WERI-Rb-1 (cell line): ENCODE measurements around the gene MYCBP.
A peak's percentile ranks its signal among the peaks of the same experiment; 100 is the strongest.

Experiments
- DNase-seq: peaks from one replicate; pipeline ENCODE4 v3.0.0-alpha.2; 2020
- H3K27ac ChIP-seq: fragments of 250-450 bp; sonication (Bioruptor Pico); 2 replicates; pipeline ENCODE4 v1.5.1; 2020; ENCODE audit warnings: mild to moderate bottlenecking, moderate library complexity
- H3K27me3 ChIP-seq: fragments of 250-450 bp; sonication (Bioruptor Pico); 2 replicates; pipeline ENCODE4 v1.5.1; 2021; ENCODE audit warnings: mild to moderate bottlenecking, low read depth, moderate library complexity; ENCODE audit not compliant: insufficient read depth, severe bottlenecking
- H3K36me3 ChIP-seq: fragments of 250-450 bp; sonication (Bioruptor Pico); 2 replicates; pipeline ENCODE4 v1.5.1; 2020; ENCODE audit warnings: mild to moderate bottlenecking, moderate library complexity
- H3K4me3 ChIP-seq: 2 replicates; pipeline ENCODE4 v1.5.1; 2011; ENCODE audit warnings: low read depth, mild to moderate bottlenecking, control low read depth, low read length
- H3K9me3 ChIP-seq: fragments of 250-450 bp; sonication (Bioruptor Pico); 2 replicates; pipeline ENCODE4 v1.5.1; 2021; ENCODE audit warnings: mild to moderate bottlenecking, moderate library complexity; ENCODE audit not compliant: severe bottlenecking
- TF ChIP-seq, protein P1 (sequence below): IDR thresholded peaks from 2 replicates; pipeline ENCODE4 v1.5.1; 2011; ENCODE audit warnings: low read depth, mild to moderate bottlenecking, control low read depth, inconsistent platforms, low read length

MYCBP gene

DNA sequence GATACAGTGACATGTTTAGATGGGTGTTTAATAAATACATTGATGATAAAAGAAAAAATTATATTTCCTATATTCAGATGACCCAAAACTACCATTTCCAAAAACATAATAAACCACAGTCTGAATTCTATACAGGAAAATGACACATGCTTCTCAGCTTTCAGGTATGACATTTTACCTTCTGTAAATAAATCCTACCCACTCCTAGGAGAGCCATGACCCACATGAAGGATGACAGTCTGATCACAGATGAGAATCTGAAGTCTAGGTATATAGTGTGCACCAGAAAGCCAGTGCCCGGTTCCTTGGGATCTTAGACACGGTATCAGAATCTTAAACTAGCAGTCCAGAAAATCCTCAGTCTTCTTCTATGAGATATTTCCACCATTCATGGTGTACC, 11.9 kb upstream of the MYCBP start:
- no peak for DNase-seq
- no peaks in the 10 kb centered on the region for H3K27me3 ChIP-seq
- TF ChIP-seq, protein P1, sequence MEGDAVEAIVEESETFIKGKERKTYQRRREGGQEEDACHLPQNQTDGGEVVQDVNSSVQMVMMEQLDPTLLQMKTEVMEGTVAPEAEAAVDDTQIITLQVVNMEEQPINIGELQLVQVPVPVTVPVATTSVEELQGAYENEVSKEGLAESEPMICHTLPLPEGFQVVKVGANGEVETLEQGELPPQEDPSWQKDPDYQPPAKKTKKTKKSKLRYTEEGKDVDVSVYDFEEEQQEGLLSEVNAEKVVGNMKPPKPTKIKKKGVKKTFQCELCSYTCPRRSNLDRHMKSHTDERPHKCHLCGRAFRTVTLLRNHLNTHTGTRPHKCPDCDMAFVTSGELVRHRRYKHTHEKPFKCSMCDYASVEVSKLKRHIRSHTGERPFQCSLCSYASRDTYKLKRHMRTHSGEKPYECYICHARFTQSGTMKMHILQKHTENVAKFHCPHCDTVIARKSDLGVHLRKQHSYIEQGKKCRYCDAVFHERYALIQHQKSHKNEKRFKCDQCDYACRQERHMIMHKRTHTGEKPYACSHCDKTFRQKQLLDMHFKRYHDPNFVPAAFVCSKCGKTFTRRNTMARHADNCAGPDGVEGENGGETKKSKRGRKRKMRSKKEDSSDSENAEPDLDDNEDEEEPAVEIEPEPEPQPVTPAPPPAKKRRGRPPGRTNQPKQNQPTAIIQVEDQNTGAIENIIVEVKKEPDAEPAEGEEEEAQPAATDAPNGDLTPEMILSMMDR, result no peak
- H3K27ac ChIP-seq, result no peak overlapping the region
- H3K9me3 ChIP-seq, result no peaks in the 10 kb centered on the region
- no peaks in the 10 kb centered on the region for H3K36me3 ChIP-seq
- H3K4me3 ChIP-seq, result no peak overlapping the region

DNA sequence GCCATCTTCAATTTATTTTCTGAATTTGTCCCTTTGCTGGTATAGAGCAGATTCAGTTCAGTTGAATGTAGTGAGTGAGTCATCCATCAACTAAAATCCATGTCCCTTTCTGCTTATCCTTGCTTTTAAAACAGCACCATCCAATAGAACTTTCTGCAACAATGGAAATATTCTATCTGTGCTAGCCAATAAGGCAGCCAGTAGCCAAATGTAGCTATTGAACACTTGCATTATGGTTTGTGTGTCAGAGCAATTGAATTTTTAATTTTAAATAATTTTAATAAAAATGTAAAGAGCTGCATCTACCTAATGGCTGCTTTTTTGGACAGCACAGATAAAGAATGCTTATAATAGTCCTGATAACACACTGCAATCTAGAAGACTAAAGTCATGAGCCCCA, 8.3 kb upstream of the MYCBP start, which contains the start of gene GJA9:
Gene GJA9 (minus strand): TSS at position 101 of the 400 bp plus-strand sequence. CDS start 5,489 bp downstream, outside the sequence.
- no peaks in the 10 kb centered on the region for H3K36me3 ChIP-seq
- H3K27me3 ChIP-seq, result no peaks in the 10 kb centered on the region
- TF ChIP-seq, protein P1, result no peak
- no peak for DNase-seq
- H3K9me3 ChIP-seq, result no peaks in the 10 kb centered on the region
- no peak within 1 kb of the TSS for H3K27ac ChIP-seq
- H3K4me3 ChIP-seq, result no peak within 1 kb of the TSS

DNA sequence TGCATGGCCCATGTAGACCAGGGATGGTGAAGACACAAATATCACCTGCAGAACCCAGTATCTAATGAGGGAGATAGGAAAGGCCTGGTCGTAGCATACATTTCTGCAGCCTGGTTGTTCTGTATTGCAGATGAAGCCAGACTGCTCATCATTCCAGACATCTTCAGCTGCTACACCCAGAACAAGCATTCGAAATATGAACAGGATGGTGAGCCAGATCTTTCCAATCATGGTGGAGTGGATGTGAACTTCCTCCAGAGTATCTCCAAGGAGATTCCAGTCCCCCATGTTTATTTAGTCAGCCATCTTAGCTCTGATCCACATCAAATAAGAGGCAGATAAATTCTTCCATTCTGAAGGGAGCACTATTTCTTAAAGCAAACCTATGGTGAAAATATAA, 2.7 kb upstream of the MYCBP start:
- DNase-seq, result no peak
- TF ChIP-seq, protein P1, result no peak
- no peaks in the 10 kb centered on the region for H3K36me3 ChIP-seq
- no peak overlapping the region for H3K27ac ChIP-seq
- H3K9me3 ChIP-seq, result no peaks in the 10 kb centered on the region
- no peaks in the 10 kb centered on the region for H3K27me3 ChIP-seq
- no peak overlapping the region for H3K4me3 ChIP-seq

DNA sequence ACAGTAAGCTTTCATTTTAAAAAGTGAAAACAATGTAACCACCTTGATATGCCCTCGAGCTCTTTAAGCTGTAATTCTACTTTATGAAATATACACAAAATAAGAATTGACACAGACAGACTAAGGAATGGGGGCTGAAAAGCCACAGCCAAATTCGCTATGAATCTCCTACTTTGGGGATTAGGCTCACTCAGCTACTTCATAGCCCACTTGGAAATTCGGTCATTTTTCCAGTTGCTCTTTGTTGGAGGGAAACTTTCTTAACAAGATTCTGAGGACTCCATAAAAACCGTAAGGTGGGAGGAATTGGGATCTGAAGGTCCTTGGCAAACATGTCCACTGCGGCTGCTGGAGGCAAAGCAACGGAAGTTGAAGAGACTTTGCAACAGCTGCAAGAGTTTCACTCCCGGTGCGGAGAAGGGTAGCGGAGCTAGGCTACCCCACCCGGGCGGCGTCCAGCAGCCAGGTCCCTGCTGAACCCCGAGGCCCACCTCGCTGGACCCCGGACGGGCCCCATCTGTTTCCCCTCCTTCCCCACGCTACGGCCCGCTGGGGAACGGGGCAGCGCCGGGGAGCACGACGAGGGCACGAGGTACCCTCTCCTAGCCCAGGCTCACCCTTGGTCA, 634 bp downstream of the MYCBP start:
- Histone ChIP-seq H3K9me3 (no peaks in the 10 kb centered on the region), H3K27me3 (no peaks in the 10 kb centered on the region), H3K4me3 (peak overlapping the region; percentile 62), H3K36me3 (peaks cover 3% of the 10 kb centered on the region), H3K27ac (peak overlapping the region; percentile 51; the same call in 1 of the 2 replicates)
- TF ChIP-seq, protein P1, result no peak
- DNase-seq, result no peak

DNA sequence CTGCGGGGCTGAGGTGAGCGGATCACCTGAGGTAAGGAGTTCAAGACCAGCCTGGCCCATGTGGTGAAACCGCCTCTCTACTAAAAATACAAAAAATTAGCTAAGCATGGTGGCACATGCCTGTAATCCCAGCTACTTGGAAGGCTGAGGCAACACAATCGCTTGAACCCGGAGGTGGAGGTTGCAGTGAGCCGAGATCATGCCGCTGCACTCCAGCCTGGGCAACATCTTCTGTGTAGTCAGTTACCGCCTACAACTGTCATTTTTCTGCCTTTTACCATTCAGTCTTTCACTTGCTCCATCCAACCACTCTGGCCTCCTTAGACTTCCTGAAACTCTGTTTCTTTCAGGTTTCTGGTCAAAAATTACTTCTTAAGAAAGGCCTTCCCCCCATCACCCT, 2.2 kb downstream of the MYCBP start:
- no peaks in the 10 kb centered on the region for H3K27me3 ChIP-seq
- no peak overlapping the region for H3K4me3 ChIP-seq
- TF ChIP-seq, protein P1, result no peak
- no peak for DNase-seq
- H3K27ac ChIP-seq, result no peak overlapping the region
- H3K9me3 ChIP-seq, result no peaks in the 10 kb centered on the region
- peaks cover 10% of the 10 kb centered on the region for H3K36me3 ChIP-seq

DNA sequence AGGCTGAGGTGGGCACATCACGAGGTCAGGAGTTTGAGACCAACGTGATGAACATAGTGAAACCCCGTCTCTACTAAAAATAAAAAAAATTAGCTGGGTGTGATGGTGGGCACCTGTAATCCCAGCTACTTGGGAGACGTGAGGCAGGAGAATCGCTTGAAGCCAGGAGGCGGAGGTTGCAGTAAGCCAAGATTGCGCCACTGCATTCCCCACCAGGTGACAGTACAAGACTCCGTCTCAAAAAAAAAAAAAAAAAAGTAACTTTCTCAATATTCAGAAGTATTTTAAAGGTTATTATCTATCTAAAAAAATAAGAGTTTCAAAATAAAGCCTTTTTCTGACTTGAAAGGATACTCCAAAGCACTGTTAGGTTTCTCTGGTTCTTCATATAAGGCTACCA, 5.9 kb downstream of the MYCBP start:
- DNase-seq, result no peak
- TF ChIP-seq, protein P1, result no peak
- Histone ChIP-seq H3K36me3 (peaks cover 13% of the 10 kb centered on the region), H3K9me3 (no peaks in the 10 kb centered on the region), H3K27ac (no peak overlapping the region), H3K27me3 (no peaks in the 10 kb centered on the region), H3K4me3 (no peak overlapping the region)
